ENCODE results near the gene OR7G1.

- TF ChIP-seq CTCF (IDR thresholded peaks at IDR 0.05; ENCODE audit: insufficient read depth, low read length, poor library complexity, severe bottlenecking) = no peak
- TF ChIP-seq EZH2phosphoT487 (conservative IDR thresholded peaks at IDR 0.05; ENCODE audit: low read length) = no peak
Measured at GRCh38 chr19:9144920-9145319, 29.4 kb upstream of the OR7G1 start.

All from SU-DHL-6 (cell line).